Measurements from ENCODE around the gene SLC9A6.
A peak's percentile ranks its signal among the peaks of the same experiment; 100 is the strongest.

Gene SLC9A6

DNA sequence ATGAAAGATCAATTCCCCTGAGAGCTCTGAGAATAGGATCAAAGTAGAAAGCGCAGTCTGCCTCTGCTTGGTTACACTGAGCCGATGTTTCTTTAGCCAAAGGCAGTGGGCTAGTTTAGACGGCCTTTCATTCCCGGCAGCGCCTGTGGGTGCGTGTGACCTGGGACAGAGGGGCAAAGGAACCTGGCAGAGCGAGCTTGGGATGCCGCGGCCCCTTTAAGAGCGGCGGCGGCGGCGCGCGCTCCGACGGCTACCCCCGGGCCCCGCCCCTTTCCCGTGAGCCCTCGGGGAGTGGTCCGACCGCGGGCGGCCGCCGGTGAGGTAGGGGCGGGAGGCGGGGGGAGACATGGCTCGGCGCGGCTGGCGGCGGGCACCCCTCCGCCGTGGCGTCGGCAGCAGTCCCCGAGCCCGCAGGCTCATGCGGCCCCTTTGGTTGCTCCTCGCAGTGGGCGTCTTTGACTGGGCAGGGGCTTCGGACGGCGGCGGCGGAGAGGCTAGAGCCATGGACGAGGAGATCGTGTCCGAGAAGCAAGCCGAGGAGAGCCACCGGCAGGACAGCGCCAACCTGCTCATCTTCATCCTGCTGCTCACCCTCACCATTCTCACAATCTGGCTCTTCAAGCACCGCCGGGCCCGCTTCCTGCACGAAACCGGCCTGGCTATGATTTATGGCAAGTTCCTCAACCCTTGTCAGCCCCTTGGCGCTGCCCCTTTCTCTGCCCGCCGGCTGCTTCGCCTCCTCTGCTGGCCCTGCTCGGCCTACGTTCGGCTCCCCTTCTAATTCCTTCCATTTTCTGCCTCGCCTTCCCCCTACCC, at the start of gene SLC9A6:
TSS of gene SLC9A6 (plus strand) at position 279 of the 816 bp plus-strand sequence. CDS start at position 503, 224 bp downstream.
- peak; percentile 36 to 41 for DNase-seq

- DNase-seq = no peak
These were observed 40.7 kb upstream of the SLC9A6 start for GRCh38 chrX:135944486-135944885.

- no peak for DNase-seq
These were observed 33.9 kb upstream of the SLC9A6 start for GRCh38 chrX:135951291-135951690.

DNA sequence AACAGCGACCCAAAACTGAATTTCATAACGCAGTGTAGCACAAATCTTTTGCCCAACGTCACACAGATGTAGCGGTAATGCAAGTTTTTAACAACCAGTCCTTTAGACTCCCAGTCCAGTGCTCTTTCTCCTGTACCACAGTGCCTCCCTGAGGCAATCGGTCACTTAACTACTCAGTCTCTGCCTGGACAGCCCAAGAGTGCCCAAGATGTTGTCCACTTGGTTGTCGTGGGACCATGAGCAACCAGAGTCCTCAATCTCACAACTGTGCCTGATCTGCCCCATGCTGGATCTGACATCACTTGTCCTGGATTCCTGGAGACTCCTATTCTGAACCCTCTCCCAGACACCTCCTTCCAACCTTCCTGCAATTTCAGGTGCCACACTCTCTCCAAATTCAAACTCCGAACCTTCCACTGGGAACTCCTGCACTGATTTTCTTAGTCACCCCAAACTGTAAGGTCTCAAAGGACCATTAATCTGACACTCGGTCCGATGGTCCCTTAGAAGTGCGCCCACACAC, 12.1 kb upstream of the SLC9A6 start:
- DNase-seq = peak in 1 of 2 donors; percentile 15

GRCh38 chrX:135973548-135974278, 11.5 kb upstream of the SLC9A6 start, which contains the start of gene MMGT1:
MMGT1 (minus strand) TSS chrX:135973988; CDS start chrX:135973675, 313 bp downstream.
- peak; percentile 71 to 72 for DNase-seq

- no peak for DNase-seq
These were observed 10.9 kb upstream of the SLC9A6 start for GRCh38 chrX:135974279-135974856.

DNA sequence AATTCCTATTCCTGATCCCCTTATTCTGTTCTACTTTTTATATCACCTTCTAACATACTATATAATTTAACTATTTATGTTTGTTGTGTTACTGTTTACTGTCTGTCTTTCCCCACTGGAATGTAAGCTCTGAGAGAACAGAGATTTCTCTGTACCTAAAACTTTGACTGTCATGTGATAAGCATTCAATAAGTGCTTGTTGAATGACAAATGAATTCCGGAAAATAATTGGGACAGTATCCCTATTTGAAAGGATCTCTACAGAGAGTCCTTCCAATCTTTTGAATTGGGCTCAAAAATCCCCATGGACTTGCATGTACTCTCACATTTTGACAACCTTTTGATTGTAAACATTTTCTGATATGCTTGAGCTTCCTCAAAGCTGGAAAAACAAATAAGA, 9.8 kb upstream of the SLC9A6 start:
- no peak for DNase-seq

DNA sequence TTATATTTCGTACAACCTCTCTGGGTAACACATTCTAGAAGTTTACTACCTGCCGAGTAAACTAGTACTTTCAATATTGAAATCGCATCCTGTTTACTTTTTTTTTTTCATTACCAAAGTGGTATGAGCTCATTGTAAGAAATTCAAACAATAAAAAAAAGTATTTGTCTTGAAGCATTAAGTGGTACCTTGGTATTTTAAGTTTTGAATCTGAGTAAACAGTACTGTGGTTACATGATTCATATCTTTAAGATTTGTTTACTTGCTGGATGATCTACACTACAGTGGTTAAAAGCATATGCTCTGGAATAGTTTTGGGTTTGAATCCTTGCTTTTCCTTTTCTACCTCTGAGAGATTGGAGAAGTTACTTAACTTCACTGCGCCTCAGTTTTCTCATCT, 7.6 kb upstream of the SLC9A6 start:
- DNase-seq = no peak

DNA sequence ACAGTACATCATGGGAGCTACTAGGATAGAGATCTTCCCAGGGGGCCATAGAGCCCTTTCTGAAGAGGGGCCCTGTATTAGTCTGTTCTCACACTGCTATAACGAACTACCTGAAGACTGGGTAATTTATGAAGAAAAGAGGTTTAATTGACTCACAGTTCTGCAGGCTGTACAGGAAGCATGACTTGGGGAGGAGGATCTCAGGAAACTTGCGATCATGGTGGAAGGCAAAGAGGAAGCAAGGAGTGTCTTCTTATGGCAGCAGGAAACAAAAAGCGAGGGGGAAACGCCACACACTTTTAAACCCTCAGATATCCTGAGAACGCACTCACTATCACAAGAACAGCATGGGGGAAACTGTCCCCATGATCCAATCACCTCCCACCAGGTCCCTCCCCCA, 4.2 kb upstream of the SLC9A6 start:
- DNase-seq = no peak

DNA sequence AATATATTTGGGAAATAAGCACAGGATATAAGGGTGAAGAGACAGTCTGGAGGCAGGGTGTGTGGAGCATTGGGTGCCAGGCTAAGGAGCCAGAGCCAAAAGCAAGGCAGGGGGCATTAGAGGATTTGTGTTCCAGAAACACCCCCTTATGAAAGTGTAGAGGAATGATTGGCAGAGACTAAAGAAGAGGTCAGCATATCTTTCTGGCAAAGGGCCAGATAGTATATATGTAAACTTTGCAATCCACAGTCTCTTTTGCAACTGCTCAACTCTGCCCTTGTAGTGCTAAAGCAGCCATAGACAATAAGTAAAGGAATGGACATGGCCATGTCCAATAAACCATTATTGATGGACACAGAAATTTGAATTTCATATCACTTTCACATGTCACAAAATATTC, 3.6 kb upstream of the SLC9A6 start:
- DNase-seq = peak in 1 of 2 donors; percentile 10

GRCh38 chrX:135982860-135983259, 2.4 kb upstream of the SLC9A6 start:
- peak; percentile 58 to 83 for DNase-seq

DNA sequence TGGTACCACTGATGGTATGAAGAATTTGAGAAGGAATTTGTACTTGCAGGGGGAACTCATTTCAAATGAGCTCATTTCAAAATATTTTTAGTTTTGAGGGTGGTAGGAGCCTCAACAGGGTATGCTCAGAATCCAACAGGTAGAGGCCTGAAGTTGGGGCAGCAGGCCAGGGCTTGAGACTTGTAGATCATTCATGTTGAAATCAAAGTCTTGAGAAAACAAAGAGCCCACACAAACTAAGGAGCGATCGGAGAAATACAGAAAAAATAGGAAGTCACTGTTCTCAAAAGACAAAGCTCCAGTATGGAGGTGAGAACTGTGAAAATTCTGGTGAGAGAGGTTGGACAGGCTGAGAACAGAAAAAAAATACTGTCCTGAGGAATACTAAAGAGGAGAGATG, 979 bp upstream of the SLC9A6 start:
- peak; percentile 7 to 15 for DNase-seq

DNA sequence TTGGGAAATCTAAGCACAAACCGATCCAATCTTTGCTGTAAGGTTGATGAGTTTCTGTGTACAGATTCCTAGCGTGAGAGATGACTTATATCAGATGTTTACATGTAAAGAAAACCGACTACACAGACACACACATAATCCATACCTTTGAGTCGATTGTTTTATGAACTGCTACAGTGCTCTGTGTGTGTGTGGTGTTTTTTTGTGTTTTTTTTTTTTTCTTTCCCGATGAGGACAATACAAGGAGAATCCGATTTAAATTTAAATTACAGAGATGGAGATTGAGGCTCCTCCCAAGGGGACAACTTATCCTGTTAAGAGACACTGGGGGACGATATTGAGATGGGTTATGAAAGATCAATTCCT, 461 bp upstream of the SLC9A6 start:
- no peak for DNase-seq

DNA sequence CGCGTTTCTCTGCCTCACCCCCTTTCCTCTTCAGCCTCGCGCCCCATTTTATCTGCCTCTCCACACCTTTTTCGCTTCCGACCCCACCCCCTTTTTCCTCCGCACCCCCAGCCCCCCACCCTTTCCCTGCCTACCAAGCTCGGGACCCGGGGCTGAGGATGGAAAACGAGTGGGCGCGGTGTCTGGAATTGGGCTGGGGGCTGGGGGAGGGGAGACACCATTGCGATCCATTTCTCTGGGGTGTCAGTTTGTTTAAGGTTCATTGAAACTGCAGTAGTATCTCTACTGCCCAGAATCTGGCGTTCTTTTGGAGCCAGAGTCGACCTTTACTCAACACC, 707 bp downstream of the SLC9A6 start:
- DNase-seq = no peak

DNA sequence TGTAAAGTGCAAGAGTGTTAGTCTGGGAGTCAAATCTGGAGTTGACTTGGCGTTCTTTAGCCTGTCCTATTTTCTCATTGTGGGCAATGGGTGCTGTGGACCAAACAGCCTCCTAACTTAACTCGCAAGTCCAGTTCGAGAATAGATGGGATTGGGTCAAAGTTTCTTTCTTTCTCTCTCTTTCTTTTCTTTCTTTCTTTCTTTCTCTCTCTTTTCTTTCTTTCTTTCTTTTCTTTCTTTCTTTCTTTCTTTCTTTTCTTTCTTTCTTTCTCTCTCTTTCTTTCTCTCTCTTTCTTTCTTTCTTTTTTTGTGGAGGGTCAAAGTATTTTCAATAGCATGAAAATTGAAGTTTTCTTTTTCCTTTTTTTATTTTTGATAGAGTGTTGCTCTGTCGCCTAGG, 3.0 kb downstream of the SLC9A6 start:
- no peak for DNase-seq

GRCh38 chrX:136015016-136015415, 29.8 kb downstream of the SLC9A6 start:
- no peak for DNase-seq

GRCh38 chrX:136016881-136017280, 31.6 kb downstream of the SLC9A6 start:
- DNase-seq = no peak

- no peak for DNase-seq
These were observed 34.0 kb downstream of the SLC9A6 start for GRCh38 chrX:136019226-136019625.

DNA sequence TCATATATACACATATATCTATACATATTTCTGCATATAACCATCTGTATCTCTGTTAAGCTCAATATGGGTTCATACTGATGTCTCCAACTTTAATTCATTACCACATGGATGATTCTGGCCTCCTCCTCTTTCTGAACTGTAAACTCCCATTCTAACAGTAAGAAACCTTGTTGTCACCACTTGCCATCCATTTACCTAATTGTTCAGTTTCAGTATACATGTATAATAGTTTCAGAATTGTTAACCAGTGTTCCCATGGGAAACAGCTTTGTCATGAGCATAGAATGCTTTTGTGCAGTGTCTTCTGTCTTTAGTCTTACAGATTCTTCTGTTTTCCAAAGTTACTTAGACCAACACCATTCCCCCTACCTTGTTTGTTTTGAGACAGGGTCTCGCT, 35.9 kb downstream of the SLC9A6 start:
- no peak for DNase-seq

- DNase-seq = no peak
These were observed 36.7 kb downstream of the SLC9A6 start for GRCh38 chrX:136021903-136022302.

- no peak for DNase-seq
These were observed 39.9 kb downstream of the SLC9A6 start for GRCh38 chrX:136025091-136025490.

- peak; percentile 9 to 55 for DNase-seq
These were observed 43.2 kb downstream of the SLC9A6 start for GRCh38 chrX:136028383-136028984.

DNA sequence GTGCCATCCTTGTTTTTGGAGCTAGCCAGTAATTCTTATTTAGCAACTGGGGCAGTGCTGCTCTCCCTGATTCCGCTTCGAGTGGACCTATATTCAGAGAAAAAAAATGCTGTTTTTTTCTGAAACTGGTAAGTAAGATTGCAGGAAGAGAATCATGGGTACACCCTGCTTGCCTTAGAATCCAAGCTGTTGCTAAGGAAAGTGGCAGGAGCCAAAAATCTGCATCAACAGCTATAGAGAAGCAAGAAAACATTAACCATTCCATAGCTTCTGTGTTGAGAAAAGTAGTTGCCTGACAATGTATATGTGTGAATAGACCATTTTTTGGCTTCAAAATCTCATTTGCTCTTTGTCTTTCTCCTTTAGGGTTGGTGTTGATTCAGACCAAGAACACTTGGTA, 44.5 kb downstream of the SLC9A6 start:
- DNase-seq = no peak
